MCF 10A (cell line): ENCODE results near the gene CD48. TPM values are rescaled to one million over a fixed set of nuclear protein-coding genes. Genes with fewer than 3 reads are reported as not detected.

Experiments used
- BruUV-seq: library from RNA; stranded (reverse); fragments of 400-500 nt; replicated peaks from 2 replicates; lab custom pipeline; 2021; lab: Mats Ljungman, UMichigan
- CTCF ChIA-PET: fragments of 300-600 bp; sonication (Branson Sonifier 250); formaldehyde crosslinking; extraction: SDS; loops from one replicate; lab custom pipeline; 2021; ENCODE audit warnings: antibody characterized with exemption, inconsistent platforms; lab: Yijun Ruan, JAX
- POLR2A ChIA-PET: fragments of 300-600, 350-650 bp; sonication (Branson Sonifier 250); formaldehyde crosslinking; extraction: SDS; loops from one replicate; lab custom pipeline; 2020; ENCODE audit warnings: antibody characterized with exemption, inconsistent platforms; lab: Yijun Ruan, JAX
- DNase-seq: peaks from one replicate; pipeline ENCODE4 v3.0.0-alpha.2; 2018; ENCODE audit not compliant: unreplicated experiment
- H3K27ac Mint-ChIP-seq: one replicate; pipeline ENCODE4 v1.8.0; 2022; ENCODE audit warnings: mild to moderate bottlenecking, low read depth, mixed read lengths; ENCODE audit not compliant: unreplicated experiment
- H3K27me3 Mint-ChIP-seq: one replicate; pipeline ENCODE4 v1.8.0; 2022; ENCODE audit warnings: mixed read lengths; ENCODE audit not compliant: insufficient read depth, unreplicated experiment
- H3K36me3 Mint-ChIP-seq: one replicate; pipeline ENCODE4 v1.8.0; 2022; ENCODE audit warnings: mild to moderate bottlenecking, moderate library complexity, mixed read lengths; ENCODE audit not compliant: insufficient read depth, unreplicated experiment
- H3K4me1 Mint-ChIP-seq: one replicate; pipeline ENCODE4 v1.8.0; 2022; ENCODE audit warnings: mixed read lengths; ENCODE audit not compliant: insufficient read depth, unreplicated experiment
- H3K4me3 Mint-ChIP-seq: one replicate; pipeline ENCODE4 v1.8.0; 2022; ENCODE audit warnings: mild to moderate bottlenecking, moderate library complexity, mixed read lengths; ENCODE audit not compliant: unreplicated experiment
- H3K9me3 Mint-ChIP-seq: one replicate; pipeline ENCODE4 v1.8.0; 2022; ENCODE audit warnings: mixed read lengths; ENCODE audit not compliant: unreplicated experiment
- CTCF ChIP-seq: fragments of 200-600 bp; IDR thresholded peaks from one replicate; pipeline ENCODE4 v1.8.0; 2022; ENCODE audit warnings: antibody characterized with exemption, mild to moderate bottlenecking; ENCODE audit not compliant: unreplicated experiment
- intact Hi-C: fragments of 100-400 bp; cut with micrococcal nuclease; formaldehyde crosslinking; loops from 2 replicates; pipeline ENCODE4 v1.14.1; 2022
- total RNA-seq: library from RNA; stranded (reverse); gene quantifications from 2 replicates; pipeline ENCODE4 v1.2.3, GENCODE V29; 2022

CD48 gene
- total RNA-seq, 1 experiment from 2014 or later: not detected

DNA sequence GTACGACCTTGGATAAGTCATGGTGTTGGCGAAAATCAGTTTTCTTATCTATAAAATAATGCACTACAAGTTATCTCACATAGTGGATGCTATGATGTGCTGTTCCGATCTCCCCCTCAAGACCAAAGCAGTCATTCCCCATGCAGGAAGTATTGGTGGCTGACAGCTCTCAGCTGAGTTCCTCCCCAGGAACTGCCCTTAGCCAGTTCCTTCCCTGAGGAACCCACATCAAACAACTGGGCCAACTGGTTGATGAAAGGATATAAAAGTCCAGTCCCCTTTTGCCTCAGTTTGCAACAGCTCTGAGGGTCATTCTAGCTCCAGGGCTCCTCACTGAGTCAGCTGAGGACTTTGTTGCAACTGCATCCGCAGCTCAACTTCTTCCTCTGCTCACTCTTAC lies 48.7 kb downstream of the CD48 start:
- CTCF ChIA-PET: interaction anchor here (1.1 to 5.9 kb wide), 3 partner anchors 12 to 434 kb away, joined by 3 to 39 read pairs (median 6); no protein-coding TSS in a partner anchor
- peaks cover 6% of the 10 kb centered on the region for H3K4me1 Mint-ChIP-seq
- no peak for TF ChIP-seq CTCF
- H3K9me3 Mint-ChIP-seq: peaks cover 4% of the 10 kb centered on the region
- BruUV-seq: no TSS peak
- POLR2A ChIA-PET: no interaction called here
- no peak overlapping the region for H3K27ac Mint-ChIP-seq
- H3K36me3 Mint-ChIP-seq: no peaks in the 10 kb centered on the region
- no peaks in the 10 kb centered on the region for H3K27me3 Mint-ChIP-seq
- no peak for DNase-seq
- H3K4me3 Mint-ChIP-seq: no peak overlapping the region
- intact Hi-C loops: no loop called here

DNA sequence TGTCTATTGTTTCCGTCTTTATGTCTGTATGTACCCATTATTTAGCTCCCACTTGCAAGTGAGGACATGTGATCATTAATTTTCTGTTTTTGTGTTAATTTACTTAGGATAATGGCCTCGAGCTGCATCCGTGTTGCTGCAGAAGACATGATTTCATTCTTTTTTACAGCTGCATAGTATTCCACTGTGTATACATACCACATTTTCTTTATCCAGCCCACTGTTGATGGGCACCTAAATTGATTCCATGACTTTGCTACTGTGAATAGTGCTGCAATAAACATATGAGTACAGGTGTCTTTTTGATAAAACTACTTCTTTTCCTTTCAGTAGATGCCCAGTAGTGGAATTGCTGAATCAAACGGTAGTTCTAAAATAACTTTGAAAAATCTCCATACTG lies 52.1 kb downstream of the CD48 start:
- CTCF ChIA-PET: interaction anchor here (1.4 to 5.9 kb wide), 2 partner anchors 12 to 15 kb away, joined by 4 to 39 read pairs; partner anchors contain the start of gene SLAMF1
- intact Hi-C loops: no loop called here
- peaks cover 21% of the 10 kb centered on the region for H3K4me1 Mint-ChIP-seq
- no peak overlapping the region for H3K4me3 Mint-ChIP-seq
- H3K27me3 Mint-ChIP-seq: no peaks in the 10 kb centered on the region
- POLR2A ChIA-PET: interaction anchor here (1.5 kb wide), 1 partner anchor 13 kb away, joined by 3 read pairs; no protein-coding TSS in a partner anchor
- no peak for TF ChIP-seq CTCF
- H3K9me3 Mint-ChIP-seq: no peaks in the 10 kb centered on the region
- H3K36me3 Mint-ChIP-seq: no peaks in the 10 kb centered on the region
- BruUV-seq: no TSS peak
- no peak overlapping the region for H3K27ac Mint-ChIP-seq
- DNase-seq: no peak

GRCh38 chr1:160658814-160659193 lies 52.8 kb downstream of the CD48 start:
- CTCF ChIA-PET: interaction anchor here (0.6 to 0.8 kb wide), 2 partner anchors 10 to 408 kb away, joined by 4 to 7 read pairs; no protein-coding TSS in a partner anchor
- Mint-ChIP-seq H3K4me3 (peak overlapping the region; percentile 10), H3K4me1 (peaks cover 21% of the 10 kb centered on the region), H3K27me3 (no peaks in the 10 kb centered on the region), H3K36me3 (no peaks in the 10 kb centered on the region), H3K27ac (no peak overlapping the region), H3K9me3 (no peaks in the 10 kb centered on the region)
- TF ChIP-seq CTCF: no peak
- no peak for DNase-seq
- POLR2A ChIA-PET: interaction anchor here (1.5 kb wide), 1 partner anchor 14 kb away, joined by 3 read pairs; no protein-coding TSS in a partner anchor
- intact Hi-C loops: no loop called here
- BruUV-seq: no TSS peak

GRCh38 chr1:160658162-160658813 lies 53.3 kb downstream of the CD48 start:
- intact Hi-C loops: no loop called here

More at GRCh38 chr1:160658162-160658813, 53.3 kb downstream of the CD48 start:
- Mint-ChIP-seq H3K27ac (peak overlapping the region; percentile 97), H3K36me3 (no peaks in the 10 kb centered on the region), H3K9me3 (no peaks in the 10 kb centered on the region), H3K4me3 (peak overlapping the region; percentile 10), H3K4me1 (peaks cover 21% of the 10 kb centered on the region), H3K27me3 (no peaks in the 10 kb centered on the region)
- ChIA-PET POLR2A (interaction anchor here (1.0 to 1.5 kb wide), 2 partner anchors 14 to 26 kb away, joined by 3 read pairs; no protein-coding TSS in a partner anchor), CTCF (interaction anchor here (0.6 to 0.9 kb wide), 3 partner anchors 10 to 408 kb away, joined by 3 to 7 read pairs (median 4); no protein-coding TSS in a partner anchor)
- no peak for TF ChIP-seq CTCF
- no peak for DNase-seq
- BruUV-seq: no TSS peak
